NCI-H226 (cell line): ENCODE data around the gene ULBP3.
"Not testable (repeated sequence)": the region's sequence is repeated elsewhere in the genome, so short reads cannot be mapped to it uniquely, and the experiment has no call there.

ENCODE experiments used
- DNase-seq: peaks from one replicate; pipeline ENCODE4 v3.0.0-alpha.2; 2015

Gene ULBP3

GRCh38 chr6:150075034-150075421 is 6.1 kb upstream of the ULBP3 start:
- DNase-seq, result peak; percentile 51

- DNase-seq, result not testable (repeated sequence)
Measured at GRCh38 chr6:150074396-150075033, 5.6 kb upstream of the ULBP3 start.

DNA sequence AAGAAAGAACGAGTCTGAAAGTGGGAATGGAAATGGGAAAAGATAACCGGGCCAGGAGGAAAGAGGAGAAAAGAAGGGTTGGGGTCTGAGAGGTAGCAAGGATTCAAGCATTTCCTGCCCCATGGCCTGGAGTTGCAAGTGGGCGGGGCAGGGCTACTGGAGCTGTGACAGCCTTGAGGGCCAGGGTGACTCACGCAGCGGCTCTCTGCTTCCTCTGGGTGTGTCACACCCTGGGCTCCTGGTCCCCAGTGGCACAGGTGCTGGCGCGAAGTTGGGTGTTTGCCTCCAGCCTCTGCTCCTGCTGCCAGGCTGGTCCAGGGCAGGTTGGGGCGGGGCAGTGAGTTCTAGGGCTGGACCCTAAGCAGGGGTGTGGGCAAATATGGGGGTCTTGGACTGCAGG is 3.3 kb upstream of the ULBP3 start:
- DNase-seq, result no peak

DNA sequence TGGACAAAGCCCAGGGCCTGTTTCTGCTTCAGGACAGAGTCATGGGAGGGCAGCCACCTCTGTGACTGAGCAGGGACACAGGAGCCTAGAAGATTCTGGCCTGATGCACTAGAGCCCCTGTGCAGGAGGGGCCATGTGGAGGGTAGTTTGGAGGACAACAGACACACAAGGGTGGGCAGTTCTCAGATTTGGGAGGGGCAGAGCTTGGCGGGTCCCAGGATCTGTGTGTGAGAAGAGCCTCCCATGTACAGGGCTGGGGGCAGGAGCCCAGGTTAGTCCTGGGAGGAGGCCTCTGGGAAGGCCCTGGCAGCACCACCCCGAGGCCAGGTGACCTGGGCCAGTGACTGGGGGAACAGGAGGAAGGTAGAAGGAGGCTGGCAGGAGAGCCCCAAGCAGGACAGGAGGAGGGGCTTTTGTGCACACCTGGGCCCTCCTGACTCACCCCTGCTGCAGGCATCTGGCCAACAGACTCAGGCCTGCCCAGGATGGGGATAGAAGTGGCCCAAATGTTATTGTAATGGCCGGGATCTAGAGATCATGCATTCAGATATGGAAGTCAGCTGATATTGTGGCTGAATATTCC is 1.4 kb upstream of the ULBP3 start:
- DNase-seq, result no peak

DNA sequence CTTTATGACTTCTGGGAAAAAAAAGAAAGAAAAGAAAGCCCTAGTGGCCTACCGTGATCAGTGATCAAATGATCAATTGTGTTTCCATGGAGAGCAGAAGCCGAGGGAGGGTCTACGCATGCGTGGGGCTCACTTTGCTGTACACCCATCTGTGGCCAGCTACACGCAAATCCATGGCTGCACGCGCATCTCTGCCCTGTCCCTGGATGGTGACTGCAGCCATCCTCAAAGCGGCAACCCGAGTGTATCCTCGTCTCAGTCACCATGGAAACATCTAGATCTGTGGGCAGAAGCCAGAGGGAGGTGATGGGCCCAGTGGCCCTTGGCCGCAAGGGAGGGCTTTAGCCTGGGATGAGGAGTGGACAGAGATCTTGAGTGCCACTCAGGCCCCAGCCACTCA is 785 bp upstream of the ULBP3 start:
- DNase-seq, result no peak

- no peak for DNase-seq
Measured at GRCh38 chr6:150068151-150068550, 770 bp downstream of the ULBP3 start.

GRCh38 chr6:150065083-150065482 is 3.8 kb downstream of the ULBP3 start:
- no peak for DNase-seq

- DNase-seq, result no peak
Measured at GRCh38 chr6:150063640-150064039, 5.3 kb downstream of the ULBP3 start.

GRCh38 chr6:150059973-150060372 is 8.9 kb downstream of the ULBP3 start:
- not testable (repeated sequence) for DNase-seq

- DNase-seq, result no peak
Measured at GRCh38 chr6:150058986-150059385, 9.9 kb downstream of the ULBP3 start.

DNA sequence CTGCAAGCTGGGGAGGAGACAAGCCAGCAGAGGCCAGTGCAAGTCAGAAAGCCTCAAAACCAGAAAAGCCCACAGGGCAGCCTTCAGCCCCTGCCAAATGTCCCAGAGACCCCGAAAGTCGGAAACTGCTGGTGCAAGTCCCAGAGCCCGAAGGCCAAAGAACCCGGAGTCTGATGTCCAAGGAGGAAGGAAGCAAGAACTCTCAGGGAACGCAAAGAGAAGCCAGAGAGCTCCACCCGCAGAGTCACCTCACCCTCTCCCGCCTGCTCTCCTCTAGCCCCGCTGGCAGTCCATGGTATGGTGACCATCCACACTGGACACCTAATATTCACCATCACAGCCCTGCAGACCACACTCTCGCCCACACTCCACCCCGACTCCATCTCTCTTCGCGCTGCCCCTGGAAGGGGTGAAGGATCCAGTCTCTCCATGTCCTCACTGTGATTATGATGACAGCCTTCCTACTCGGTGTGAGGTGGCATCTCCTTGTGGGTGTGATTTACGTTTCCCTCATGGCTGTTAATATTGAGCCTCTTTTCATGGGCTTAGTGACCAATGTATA is 10.6 kb downstream of the ULBP3 start:
- DNase-seq, result no peak

- no peak for DNase-seq
Measured at GRCh38 chr6:150057501-150057951, 11.4 kb downstream of the ULBP3 start.

DNA sequence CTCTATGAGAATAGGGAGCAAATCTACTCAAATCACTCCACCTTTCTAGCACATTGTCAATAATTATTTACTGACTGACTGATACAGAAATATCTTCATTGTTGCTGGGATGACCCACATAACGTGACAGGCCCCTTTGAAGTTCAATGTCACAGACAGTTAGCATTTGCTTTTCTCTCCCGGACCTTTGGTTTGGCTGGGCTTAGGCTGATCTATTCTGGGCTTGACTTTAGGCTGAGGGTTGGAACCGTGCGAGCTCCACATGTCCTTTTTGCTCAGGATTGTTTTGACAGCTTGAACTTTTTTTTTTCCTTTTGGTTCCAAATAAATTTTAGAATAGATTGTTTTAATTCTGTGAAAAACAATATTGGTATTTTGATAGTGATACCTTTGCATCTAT is 12.0 kb downstream of the ULBP3 start:
- no peak for DNase-seq

DNA sequence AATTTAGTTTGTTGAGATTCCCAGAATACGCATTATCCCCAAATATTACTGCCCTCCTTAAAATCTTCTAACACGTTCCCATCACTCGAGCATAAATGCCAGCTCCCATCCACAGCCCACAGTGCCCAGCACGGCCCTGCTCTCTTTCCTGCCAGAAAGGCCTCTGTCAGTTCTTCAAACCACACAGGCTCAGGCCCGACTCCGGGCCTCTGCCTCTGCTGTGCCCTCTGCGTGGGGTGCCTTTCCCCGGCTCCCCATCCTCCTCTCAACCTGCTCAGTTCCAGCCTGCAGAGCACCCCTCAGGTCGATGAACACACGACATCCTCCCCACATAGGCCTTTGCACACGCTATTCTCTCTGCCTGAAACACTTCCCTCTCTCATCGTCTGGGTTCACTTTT is 12.8 kb downstream of the ULBP3 start:
- DNase-seq, result no peak

- DNase-seq, result no peak
Measured at GRCh38 chr6:150055131-150055530, 13.8 kb downstream of the ULBP3 start.

- no peak for DNase-seq
Measured at GRCh38 chr6:150053450-150053849, 15.5 kb downstream of the ULBP3 start.

- no peak for DNase-seq
Measured at GRCh38 chr6:150050846-150051245, 18.1 kb downstream of the ULBP3 start.

- DNase-seq, result no peak
Measured at GRCh38 chr6:150048099-150048498, 20.8 kb downstream of the ULBP3 start.

DNA sequence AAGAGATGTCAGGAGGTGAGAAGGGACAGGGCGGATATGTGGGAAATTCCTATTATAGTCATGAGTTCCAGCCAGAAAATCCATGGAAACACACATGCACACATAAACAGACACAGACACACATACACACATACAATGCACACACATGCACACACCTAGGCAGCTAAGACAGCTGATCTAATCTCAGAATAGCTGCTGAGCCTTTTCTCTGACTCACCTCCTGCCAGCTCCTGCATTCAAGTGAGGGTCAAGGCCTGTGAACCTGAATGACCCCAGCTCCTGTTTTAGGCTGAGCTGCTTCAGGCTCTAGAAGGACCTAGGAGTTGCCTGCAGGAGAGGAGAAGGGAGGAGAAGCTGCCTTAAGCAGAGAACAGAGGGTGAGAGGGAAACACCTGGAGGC is 22.0 kb downstream of the ULBP3 start:
- DNase-seq, result no peak

DNA sequence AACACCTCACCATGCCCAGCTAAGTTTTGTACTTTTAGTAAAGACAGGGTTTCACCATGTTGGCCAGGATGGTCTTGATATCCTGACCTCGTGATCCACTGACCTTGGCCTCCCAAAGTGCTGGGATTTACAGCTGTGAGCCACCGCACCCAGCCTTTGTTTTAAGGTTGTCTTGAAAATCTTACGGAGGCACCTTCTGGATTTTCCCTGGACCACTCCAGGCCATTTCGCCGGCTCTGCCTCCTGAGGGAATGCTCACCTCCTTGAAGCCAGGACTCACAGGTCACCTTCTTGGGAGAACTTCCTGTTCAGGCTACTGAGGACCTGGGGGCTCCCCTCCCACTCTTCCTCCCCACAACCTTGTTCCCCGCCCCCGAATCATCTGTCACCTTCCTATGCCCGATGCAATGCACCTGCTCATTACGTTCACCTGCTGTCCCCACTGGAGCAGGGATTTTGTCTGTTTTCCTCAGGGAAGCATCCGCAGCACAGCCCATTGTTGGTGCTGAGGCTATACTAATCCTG is 24.2 kb downstream of the ULBP3 start:
- DNase-seq, result no peak

DNA sequence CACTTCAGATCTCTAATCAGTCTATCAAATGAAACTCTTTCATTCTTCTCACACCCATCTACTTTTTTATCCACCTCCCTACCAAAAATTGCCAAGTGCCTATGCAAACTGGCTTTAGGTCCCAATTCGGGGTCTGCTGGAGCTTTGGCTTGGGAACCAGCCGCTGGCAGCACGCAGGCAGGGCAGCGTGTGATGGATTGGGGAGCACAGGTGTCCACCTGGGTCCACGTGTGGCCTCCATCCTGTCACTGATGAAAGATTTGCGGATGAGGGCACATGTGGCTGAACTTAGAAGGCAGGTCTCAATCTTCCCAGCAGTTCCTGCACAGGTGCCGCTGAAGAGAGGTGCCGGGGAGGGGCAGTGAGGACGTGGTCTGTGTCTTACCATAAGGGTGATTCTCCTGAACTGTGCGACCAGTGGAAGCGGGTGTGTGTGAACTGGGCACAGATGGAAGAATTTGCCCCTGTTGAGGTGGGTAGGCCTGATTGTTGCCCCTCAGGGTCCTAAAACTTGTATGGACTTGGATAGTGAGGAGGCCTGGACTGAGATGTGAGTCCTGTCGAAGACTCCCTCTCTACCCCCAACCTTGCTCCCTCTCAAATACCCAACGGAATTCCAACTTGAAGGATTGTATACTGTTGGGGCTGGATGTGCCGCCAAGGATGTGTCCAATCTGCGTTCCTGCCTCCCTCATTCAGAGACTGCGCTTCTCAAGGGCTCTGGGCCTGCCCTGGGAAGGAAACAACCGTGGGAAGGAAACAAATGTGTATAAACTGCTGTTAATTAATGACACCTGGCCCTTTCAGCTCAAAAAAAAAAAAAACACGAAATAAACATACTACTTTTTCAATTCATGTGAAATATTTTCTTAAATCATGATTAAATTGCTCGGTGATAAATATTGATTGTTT is 25.2 kb downstream of the ULBP3 start:
- DNase-seq, result no peak

DNA sequence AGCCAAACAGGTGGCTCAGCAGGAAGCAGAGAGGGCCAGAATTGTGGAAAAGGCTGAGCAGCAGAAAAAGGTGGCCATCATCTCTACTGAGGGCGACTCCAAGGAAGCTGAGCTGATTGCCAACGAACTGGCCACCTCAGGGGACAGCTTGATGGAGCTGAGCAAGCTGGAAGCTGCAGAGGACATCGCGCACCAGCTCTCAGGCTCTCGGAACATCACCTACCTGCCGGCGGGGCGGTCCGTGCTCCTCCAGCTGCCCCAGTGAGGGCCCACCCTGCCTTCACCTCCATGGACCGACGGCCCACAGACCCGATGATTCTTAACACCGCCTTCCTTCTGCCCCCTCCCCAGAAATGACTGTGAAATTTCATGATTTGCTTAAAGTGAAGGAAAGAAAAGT is 25.8 kb downstream of the ULBP3 start:
- no peak for DNase-seq
